Peyer's patch (tissue), 4 donors: Measurements from ENCODE around the gene VPREB1.
"Not testable (repeated sequence)": the region's sequence is repeated elsewhere in the genome, so short reads cannot be mapped to it uniquely, and the experiment has no call there.

Source experiments
- CTCF ChIP-seq, 6 experiments: fragments of 450-650 bp in 4 of 6; fragments of 200-600 bp in 2 of 6; sonication (generic) in 1 of 6; IDR thresholded peaks; one replicate each; pipeline ENCODE4 v1.5.1; 2017 to 2019; ENCODE audit warnings: antibody characterized with exemption in 6 of 6, mild to moderate bottlenecking in 3 of 6, moderate library complexity in 1 of 6
- POLR2A ChIP-seq, 2 donors: fragments of 450-650 bp; IDR thresholded peaks; one replicate each; pipeline ENCODE4 v1.5.1; 2017; ENCODE audit warnings: antibody characterized with exemption in 2 of 2, mild to moderate bottlenecking in 2 of 2, moderate library complexity in 2 of 2

GRCh38 chr22:22277423-22277822 lies 32.8 kb downstream of the VPREB1 start:
- TF ChIP-seq CTCF, POLR2A (IDR thresholded peaks at IDR 0.05): not testable (repeated sequence)
